PFSK-1 (cell line): ENCODE data around the gene HIRIP3.

Source experiments
- FOXP2 ChIP-seq: optimal IDR thresholded peaks from 2 replicates; pipeline ENCODE3; 2011; ENCODE audit warnings: borderline replicate concordance, control low read depth, inconsistent platforms; ENCODE audit not compliant: insufficient read depth; ENCODE audit errors: extremely low read length, extremely low read depth
- POLR2AphosphoS5 ChIP-seq: IDR thresholded peaks from 2 replicates; pipeline ENCODE4 v1.6.1; 2012; ENCODE audit warnings: low read depth, mild to moderate bottlenecking, control low read depth, low read length, moderate library complexity
- SIN3A ChIP-seq: IDR thresholded peaks from 2 replicates; pipeline ENCODE4 v1.6.1; 2012; ENCODE audit warnings: mild to moderate bottlenecking, low read length, moderate library complexity, borderline replicate concordance; ENCODE audit not compliant: insufficient read depth
- TAF1 ChIP-seq: IDR thresholded peaks from 2 replicates; pipeline ENCODE4 v1.6.1; 2012; ENCODE audit warnings: low read length, control low read depth, borderline replicate concordance; ENCODE audit not compliant: insufficient read depth
- TF ChIP-seq, protein P1 (sequence below), 2 experiments: IDR thresholded peaks; 2 replicates each; pipeline versions ENCODE4 v1.6.1 to v1.8.0; 2011 to 2012; ENCODE audit warnings: low read depth in 2 of 2, low read length in 2 of 2, control low read depth in 1 of 2, inconsistent platforms in 1 of 2, mild to moderate bottlenecking in 1 of 2, moderate library complexity in 1 of 2; ENCODE audit not compliant: insufficient read depth in 1 of 2

The HIRIP3 gene

GRCh38 chr16:29951625-29952365 lies 43.6 kb downstream of the HIRIP3 start:
- TF ChIP-seq, protein P1, sequence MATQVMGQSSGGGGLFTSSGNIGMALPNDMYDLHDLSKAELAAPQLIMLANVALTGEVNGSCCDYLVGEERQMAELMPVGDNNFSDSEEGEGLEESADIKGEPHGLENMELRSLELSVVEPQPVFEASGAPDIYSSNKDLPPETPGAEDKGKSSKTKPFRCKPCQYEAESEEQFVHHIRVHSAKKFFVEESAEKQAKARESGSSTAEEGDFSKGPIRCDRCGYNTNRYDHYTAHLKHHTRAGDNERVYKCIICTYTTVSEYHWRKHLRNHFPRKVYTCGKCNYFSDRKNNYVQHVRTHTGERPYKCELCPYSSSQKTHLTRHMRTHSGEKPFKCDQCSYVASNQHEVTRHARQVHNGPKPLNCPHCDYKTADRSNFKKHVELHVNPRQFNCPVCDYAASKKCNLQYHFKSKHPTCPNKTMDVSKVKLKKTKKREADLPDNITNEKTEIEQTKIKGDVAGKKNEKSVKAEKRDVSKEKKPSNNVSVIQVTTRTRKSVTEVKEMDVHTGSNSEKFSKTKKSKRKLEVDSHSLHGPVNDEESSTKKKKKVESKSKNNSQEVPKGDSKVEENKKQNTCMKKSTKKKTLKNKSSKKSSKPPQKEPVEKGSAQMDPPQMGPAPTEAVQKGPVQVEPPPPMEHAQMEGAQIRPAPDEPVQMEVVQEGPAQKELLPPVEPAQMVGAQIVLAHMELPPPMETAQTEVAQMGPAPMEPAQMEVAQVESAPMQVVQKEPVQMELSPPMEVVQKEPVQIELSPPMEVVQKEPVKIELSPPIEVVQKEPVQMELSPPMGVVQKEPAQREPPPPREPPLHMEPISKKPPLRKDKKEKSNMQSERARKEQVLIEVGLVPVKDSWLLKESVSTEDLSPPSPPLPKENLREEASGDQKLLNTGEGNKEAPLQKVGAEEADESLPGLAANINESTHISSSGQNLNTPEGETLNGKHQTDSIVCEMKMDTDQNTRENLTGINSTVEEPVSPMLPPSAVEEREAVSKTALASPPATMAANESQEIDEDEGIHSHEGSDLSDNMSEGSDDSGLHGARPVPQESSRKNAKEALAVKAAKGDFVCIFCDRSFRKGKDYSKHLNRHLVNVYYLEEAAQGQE (IDR thresholded peaks at IDR 0.05; ENCODE audit: insufficient read depth in 1 of 2, low read depth in 2 of 2, low read length in 2 of 2), result no peak
- no peak for TF ChIP-seq SIN3A
- no peak for TF ChIP-seq TAF1

- no peak for TF ChIP-seq SIN3A
- TF ChIP-seq POLR2AphosphoS5, result no peak
- no peak for TF ChIP-seq FOXP2
- TF ChIP-seq TAF1, result no peak
- TF ChIP-seq, protein P1 (IDR thresholded peaks at IDR 0.05; ENCODE audit: insufficient read depth in 1 of 2, low read depth in 2 of 2, low read length in 2 of 2), result no peak
These were observed 44.5 kb downstream of the HIRIP3 start for GRCh38 chr16:29950806-29951461.

DNA sequence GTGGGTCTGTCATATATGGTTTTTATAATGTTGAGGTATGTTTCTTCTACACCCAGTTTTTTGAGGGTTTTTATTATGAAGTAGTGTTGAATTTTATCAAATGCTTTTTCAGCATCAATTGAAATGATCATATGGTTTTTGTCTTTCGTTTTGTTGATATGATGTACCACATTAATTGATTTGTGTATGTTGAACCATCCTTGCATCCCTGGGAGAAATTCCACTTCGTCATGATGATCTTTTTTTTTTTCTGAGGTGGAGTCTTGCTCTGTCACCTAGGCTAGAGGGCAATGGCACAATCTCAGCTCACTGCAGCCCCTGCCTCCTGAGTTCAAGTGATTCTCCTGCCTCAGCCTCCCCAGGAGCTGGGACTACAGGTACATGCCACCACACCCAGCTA lies 47.5 kb downstream of the HIRIP3 start:
- TF ChIP-seq, protein P1 (IDR thresholded peaks at IDR 0.05; ENCODE audit: insufficient read depth in 1 of 2, low read depth in 2 of 2, low read length in 2 of 2), result no peak
- no peak for TF ChIP-seq POLR2AphosphoS5
- no peak for TF ChIP-seq FOXP2
- no peak for TF ChIP-seq TAF1
- no peak for TF ChIP-seq SIN3A

DNA sequence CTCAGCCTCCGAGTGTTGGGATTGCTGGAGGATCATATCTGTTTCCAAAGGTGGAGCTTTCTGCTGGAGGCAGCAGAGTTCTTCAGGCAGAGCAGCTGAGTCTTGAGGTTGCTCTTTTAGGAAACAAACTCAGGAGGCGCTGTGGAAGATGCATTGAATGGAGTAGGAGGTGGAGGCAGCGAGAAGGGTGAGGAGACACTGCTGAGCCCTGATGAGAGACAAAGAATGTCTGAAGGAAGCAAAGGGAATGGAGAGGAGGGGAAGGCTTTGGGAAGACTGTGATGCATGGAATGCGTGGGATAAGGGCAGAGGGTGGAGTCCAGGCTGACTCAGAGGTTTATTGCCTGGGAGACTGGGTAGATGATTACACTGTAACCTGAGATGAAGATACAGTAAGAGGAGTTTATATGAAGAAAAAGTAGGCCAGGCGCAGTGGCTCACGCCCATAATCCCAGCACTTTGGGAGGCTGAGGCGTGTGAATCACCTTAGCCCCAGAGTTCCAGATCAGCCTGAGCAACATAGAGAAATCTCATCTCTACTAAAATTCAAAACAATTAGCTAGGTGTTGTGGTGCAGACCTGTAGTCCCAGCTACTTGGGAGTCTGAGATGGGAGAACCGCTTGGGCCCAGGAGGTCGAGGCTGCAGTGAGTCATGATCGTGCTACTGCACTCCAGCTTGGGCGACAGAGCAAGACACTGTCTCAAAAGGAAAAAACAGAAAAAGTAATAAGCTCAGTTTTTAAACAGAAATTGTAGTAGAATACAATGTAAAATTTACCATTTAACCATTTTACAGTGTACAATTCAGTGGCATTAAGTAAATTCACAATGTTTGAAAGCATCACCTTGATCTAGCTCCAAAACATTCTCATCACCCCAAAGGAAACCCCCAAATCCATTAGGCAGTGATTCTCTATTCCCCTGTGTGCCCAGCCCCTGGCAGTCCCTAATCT lies 51.3 kb downstream of the HIRIP3 start:
- TF ChIP-seq TAF1, result peak; percentile 29; the same call in 1 of the 2 replicates
- TF ChIP-seq, protein P1 (IDR thresholded peaks at IDR 0.05; ENCODE audit: insufficient read depth in 1 of 2, low read depth in 2 of 2, low read length in 2 of 2), result no peak
- no peak for TF ChIP-seq SIN3A
- TF ChIP-seq FOXP2, result no peak
